Activated CD8-positive, alpha-beta T cell treated with anti-CD3 and anti-CD28 coated beads for 36 hours (primary cell): ENCODE measurements around the gene SAP30BP. TPM values are rescaled to one million over a fixed set of nuclear protein-coding genes. Genes with fewer than 3 reads are reported as not detected.

ENCODE experiments used
- ATAC-seq: fragments of 200-7000 bp; cut with Tn5 transposase; one replicate; pipeline ENCODE4 v1.10.0; 2021; ENCODE audit warnings: mild to moderate bottlenecking, moderate library complexity
- CTCF ChIA-PET: fragments of 350-600 bp; sonication (Branson Sonifier 250); formaldehyde crosslinking; loops from one replicate; lab custom pipeline; 2021; ENCODE audit warnings: antibody characterized with exemption; lab: Charles Lee
- POLR2A ChIA-PET: fragments of 350-600 bp; sonication (Branson Sonifier 250); formaldehyde crosslinking; loops from one replicate; lab custom pipeline; 2021; ENCODE audit warnings: antibody characterized with exemption; lab: Charles Lee
- DNase-seq: peaks from one replicate; pipeline ENCODE4 v3.0.0-alpha.2; 2020
- H3K27ac Mint-ChIP-seq: one replicate; pipeline ENCODE4 v1.8.0; 2021; ENCODE audit warnings: mild to moderate bottlenecking, mixed read lengths
- H3K27me3 Mint-ChIP-seq: one replicate; pipeline ENCODE4 v1.8.0; 2021; ENCODE audit warnings: mixed read lengths
- H3K36me3 Mint-ChIP-seq: one replicate; pipeline ENCODE4 v1.8.0; 2021; ENCODE audit warnings: low read depth, mixed read lengths
- H3K4me1 Mint-ChIP-seq: one replicate; pipeline ENCODE4 v1.8.0; 2021; ENCODE audit warnings: low read depth, mixed read lengths
- H3K4me3 Mint-ChIP-seq: one replicate; pipeline ENCODE4 v1.8.0; 2021; ENCODE audit warnings: mild to moderate bottlenecking, moderate library complexity, mixed read lengths
- H3K9me3 Mint-ChIP-seq: one replicate; pipeline ENCODE4 v1.8.0; 2021; ENCODE audit warnings: mixed read lengths
- CTCF ChIP-seq: fragments of 200-600 bp; IDR thresholded peaks from one replicate; pipeline ENCODE4 v1.8.0; 2022; ENCODE audit warnings: antibody characterized with exemption, mild to moderate bottlenecking
- intact Hi-C: fragments of 100-400 bp; cut with micrococcal nuclease; formaldehyde crosslinking; loops from one replicate; pipeline ENCODE4 v1.10.0; 2022
- total RNA-seq, 2 experiments: library from RNA; stranded (reverse); gene quantifications; one replicate each; pipeline ENCODE4 v1.2.3, GENCODE V29; 2021

The SAP30BP gene
- total RNA-seq, 2 experiments from 2014 or later: 73.0 to 75.8 TPM

DNA sequence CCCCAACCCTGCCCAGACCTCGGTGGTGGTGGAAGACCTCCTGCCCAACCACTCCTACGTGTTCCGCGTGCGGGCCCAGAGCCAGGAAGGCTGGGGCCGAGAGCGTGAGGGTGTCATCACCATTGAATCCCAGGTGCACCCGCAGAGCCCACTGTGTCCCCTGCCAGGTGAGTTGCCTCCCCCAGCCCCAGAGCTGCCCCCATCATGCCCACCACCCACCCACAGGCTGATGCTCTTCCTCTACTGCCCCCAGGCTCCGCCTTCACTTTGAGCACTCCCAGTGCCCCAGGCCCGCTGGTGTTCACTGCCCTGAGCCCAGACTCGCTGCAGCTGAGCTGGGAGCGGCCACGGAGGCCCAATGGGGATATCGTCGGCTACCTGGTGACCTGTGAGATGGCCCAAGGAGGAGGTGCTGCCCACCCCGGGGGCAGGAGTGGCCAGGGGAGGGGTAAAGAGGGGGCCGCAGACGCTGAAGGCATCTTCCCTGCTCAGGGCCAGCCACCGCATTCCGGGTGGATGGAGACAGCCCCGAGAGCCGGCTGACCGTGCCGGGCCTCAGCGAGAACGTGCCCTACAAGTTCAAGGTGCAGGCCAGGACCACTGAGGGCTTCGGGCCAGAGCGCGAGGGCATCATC, 89.4 kb downstream of the SAP30BP start:
- DNase-seq (no peak), ATAC-seq (no peak)
- ChIA-PET CTCF (interaction anchor here (1.0 to 5.1 kb wide), 2 partner anchors 8 to 9 kb away, joined by 3 to 92 read pairs; partner anchors contain the start of gene GALK1), POLR2A (interaction anchor here (0.6 to 11.2 kb wide), 2 partner anchors 9 to 19 kb away, joined by 3 to 215 read pairs; no protein-coding TSS in a partner anchor)
- H3K4me3 Mint-ChIP-seq: no peak overlapping the region
- H3K4me1 Mint-ChIP-seq: peaks cover 14% of the 10 kb centered on the region
- H3K9me3 Mint-ChIP-seq: no peaks in the 10 kb centered on the region
- no peaks in the 10 kb centered on the region for H3K27me3 Mint-ChIP-seq
- intact Hi-C loops: no loop called here
- H3K27ac Mint-ChIP-seq: no peak overlapping the region
- H3K36me3 Mint-ChIP-seq: no peaks in the 10 kb centered on the region
- TF ChIP-seq CTCF: no peak

DNA sequence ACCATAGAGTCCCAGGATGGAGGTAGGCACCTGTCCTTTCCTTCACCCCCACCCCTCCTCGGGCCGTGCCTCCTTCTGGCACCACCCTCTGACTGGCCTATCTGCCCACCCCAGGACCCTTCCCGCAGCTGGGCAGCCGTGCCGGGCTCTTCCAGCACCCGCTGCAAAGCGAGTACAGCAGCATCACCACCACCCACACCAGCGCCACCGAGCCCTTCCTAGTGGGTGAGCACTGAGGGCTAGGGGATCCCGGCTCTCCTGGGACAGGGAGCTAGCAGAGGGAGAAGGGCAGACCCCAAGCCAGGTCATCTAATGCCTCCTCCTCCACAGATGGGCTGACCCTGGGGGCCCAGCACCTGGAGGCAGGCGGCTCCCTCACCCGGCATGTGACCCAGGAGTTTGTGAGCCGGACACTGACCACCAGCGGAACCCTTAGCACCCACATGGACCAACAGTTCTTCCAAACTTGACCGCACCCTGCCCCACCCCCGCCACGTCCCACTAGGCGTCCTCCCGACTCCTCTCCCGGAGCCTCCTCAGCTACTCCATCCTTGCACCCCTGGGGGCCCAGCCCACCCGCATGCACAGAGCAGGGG, 90.0 kb downstream of the SAP30BP start:
- Mint-ChIP-seq H3K27me3 (no peaks in the 10 kb centered on the region), H3K27ac (no peak overlapping the region), H3K4me1 (peaks cover 14% of the 10 kb centered on the region), H3K36me3 (no peaks in the 10 kb centered on the region), H3K4me3 (no peak overlapping the region), H3K9me3 (no peaks in the 10 kb centered on the region)
- intact Hi-C loops: no loop called here
- no peak for DNase-seq
- ChIA-PET POLR2A (interaction anchor here (11.2 kb wide), 1 partner anchor 18 kb away, joined by 215 read pairs; no protein-coding TSS in a partner anchor), CTCF (interaction anchor here (1.0 to 8.7 kb wide), 5 partner anchors 7 to 26 kb away, joined by 3 to 92 read pairs (median 3); partner anchors contain the start of gene GALK1)
- no peak for ATAC-seq
- TF ChIP-seq CTCF: no peak

Other genes with a start within 250 kb of the SAP30BP start
- gene TMEM94, start 210.7 kb upstream of the SAP30BP start, total RNA-seq: 10 to 100 TPM; 55.3 to 56.4 TPM
- gene CASKIN2, start 151.8 kb upstream of the SAP30BP start, total RNA-seq: 1 to 10 TPM; 2.2 to 2.5 TPM
- 10 to 100 TPM; 38.8 to 45.4 TPM for gene TSEN54, start 150.8 kb upstream of the SAP30BP start, total RNA-seq
- gene LLGL2, start 141.6 kb upstream of the SAP30BP start, total RNA-seq: 1 to 10 TPM; 7.2 to 7.4 TPM
- 10 to 100 TPM; 24.9 to 28.7 TPM for gene MYO15B, start 79.5 kb upstream of the SAP30BP start, total RNA-seq
- gene SMIM5, start 33.9 kb upstream of the SAP30BP start, total RNA-seq: under 1 TPM; 0.07 to 0.25 TPM
- gene RECQL5, start 184 bp upstream of the SAP30BP start, total RNA-seq: 10 to 100 TPM; 33.3 to 34.2 TPM
- 1 to 10 TPM in 1 of 2 experiments, under 1 TPM in 1; 0.69 to 1.8 TPM for gene ITGB4, start 54.1 kb downstream of the SAP30BP start, total RNA-seq
- 10 to 100 TPM; 43.4 to 50.7 TPM for gene GALK1, start 97.9 kb downstream of the SAP30BP start, total RNA-seq
- 10 to 100 TPM; 26.4 to 26.6 TPM for gene UNK, start 117.5 kb downstream of the SAP30BP start, total RNA-seq
- 100 to 1,000 TPM; 136 to 144 TPM for gene UNC13D, start 177.1 kb downstream of the SAP30BP start, total RNA-seq
- 10 to 100 TPM; 54.4 to 58.5 TPM for gene WBP2, start 188.0 kb downstream of the SAP30BP start, total RNA-seq
- 10 to 100 TPM; 16.6 to 16.8 TPM for gene TRIM47, start 211.2 kb downstream of the SAP30BP start, total RNA-seq
- 10 to 100 TPM; 37.1 to 42.2 TPM for gene TRIM65, start 229.6 kb downstream of the SAP30BP start, total RNA-seq
- gene MRPL38, start 237.5 kb downstream of the SAP30BP start, total RNA-seq: 100 to 1,000 TPM; 117 to 126 TPM